OCI-LY7 (cell line): ENCODE measurements around the gene PTBP3.

Experiments
- EZH2phosphoT487 ChIP-seq: fragments of 200-600 bp; sonication (generic); IDR thresholded peaks from 2 replicates; pipeline ENCODE4 v1.6.1; 2018; ENCODE audit warnings: low read depth, borderline replicate concordance, mild to moderate bottlenecking, mixed run types, antibody characterized with exemption, low read length, moderate library complexity, mixed read lengths
- TF ChIP-seq, protein P1 (sequence below): fragments of 200-600 bp; sonication (generic); conservative IDR thresholded peaks from 2 replicates; pipeline ENCODE4 v1.5.1; 2014; ENCODE audit warnings: mild to moderate bottlenecking, antibody characterized with exemption, low read length, moderate library complexity, mixed read lengths

DNA sequence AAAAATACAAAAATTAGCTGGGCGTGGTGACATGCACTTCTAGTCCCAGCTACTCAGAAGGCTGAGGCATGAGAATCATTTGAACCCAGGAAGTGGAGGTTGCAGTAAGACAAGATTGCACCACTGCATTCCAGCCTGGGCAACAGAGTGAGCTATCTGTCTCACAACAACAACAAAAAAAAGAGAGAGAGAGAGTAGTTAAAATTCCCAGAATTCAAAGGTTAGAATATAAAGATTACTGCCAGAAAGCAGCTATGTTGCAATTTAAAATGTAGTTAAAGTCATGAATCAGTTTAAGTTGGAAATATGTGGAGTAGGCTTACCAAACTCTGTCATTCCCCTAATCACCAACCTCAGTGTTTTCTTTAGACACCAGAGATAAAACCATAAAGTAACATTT, 99.7 kb downstream of the PTBP3 start:
- TF ChIP-seq, protein P1, sequence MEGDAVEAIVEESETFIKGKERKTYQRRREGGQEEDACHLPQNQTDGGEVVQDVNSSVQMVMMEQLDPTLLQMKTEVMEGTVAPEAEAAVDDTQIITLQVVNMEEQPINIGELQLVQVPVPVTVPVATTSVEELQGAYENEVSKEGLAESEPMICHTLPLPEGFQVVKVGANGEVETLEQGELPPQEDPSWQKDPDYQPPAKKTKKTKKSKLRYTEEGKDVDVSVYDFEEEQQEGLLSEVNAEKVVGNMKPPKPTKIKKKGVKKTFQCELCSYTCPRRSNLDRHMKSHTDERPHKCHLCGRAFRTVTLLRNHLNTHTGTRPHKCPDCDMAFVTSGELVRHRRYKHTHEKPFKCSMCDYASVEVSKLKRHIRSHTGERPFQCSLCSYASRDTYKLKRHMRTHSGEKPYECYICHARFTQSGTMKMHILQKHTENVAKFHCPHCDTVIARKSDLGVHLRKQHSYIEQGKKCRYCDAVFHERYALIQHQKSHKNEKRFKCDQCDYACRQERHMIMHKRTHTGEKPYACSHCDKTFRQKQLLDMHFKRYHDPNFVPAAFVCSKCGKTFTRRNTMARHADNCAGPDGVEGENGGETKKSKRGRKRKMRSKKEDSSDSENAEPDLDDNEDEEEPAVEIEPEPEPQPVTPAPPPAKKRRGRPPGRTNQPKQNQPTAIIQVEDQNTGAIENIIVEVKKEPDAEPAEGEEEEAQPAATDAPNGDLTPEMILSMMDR = no peak
- no peak for TF ChIP-seq EZH2phosphoT487
